ENCODE data around the gene FKBP1A.

The FKBP1A gene

GRCh38 chr20:1362484-1362883 is 30.4 kb downstream of the FKBP1A start:
- DNase-seq = no peak

GRCh38 chr20:1360094-1360846 is 32.6 kb downstream of the FKBP1A start:
- DNase-seq = no peak

GRCh38 chr20:1357921-1358671 is 34.8 kb downstream of the FKBP1A start:
- no peak for DNase-seq

- no peak for DNase-seq
These were observed 38.9 kb downstream of the FKBP1A start for GRCh38 chr20:1353956-1354355.

- DNase-seq = no peak
These were observed 46.4 kb downstream of the FKBP1A start for GRCh38 chr20:1346315-1346969.

- DNase-seq = no peak
These were observed 47.1 kb downstream of the FKBP1A start for GRCh38 chr20:1345756-1346093.

GRCh38 chr20:1345030-1345755 is 47.7 kb downstream of the FKBP1A start:
- peak; percentile 8 for DNase-seq

- peak; percentile 6 for DNase-seq
These were observed 49.3 kb downstream of the FKBP1A start for GRCh38 chr20:1343446-1344124.

GRCh38 chr20:1341561-1342265 is 51.1 kb downstream of the FKBP1A start:
- peak; percentile 9 for DNase-seq

- DNase-seq = no peak
These were observed 54.1 kb downstream of the FKBP1A start for GRCh38 chr20:1338801-1339200.

GRCh38 chr20:1338096-1338495 is 54.8 kb downstream of the FKBP1A start:
- no peak for DNase-seq

- DNase-seq = no peak
These were observed 55.4 kb downstream of the FKBP1A start for GRCh38 chr20:1337441-1337840.

GRCh38 chr20:1336699-1337367 is 56.0 kb downstream of the FKBP1A start:
- DNase-seq = no peak

GRCh38 chr20:1335961-1336698 is 56.7 kb downstream of the FKBP1A start:
- no peak for DNase-seq

GRCh38 chr20:1334761-1335160 is 58.1 kb downstream of the FKBP1A start:
- DNase-seq = no peak

GRCh38 chr20:1334370-1334731 is 58.5 kb downstream of the FKBP1A start:
- DNase-seq = no peak

GRCh38 chr20:1333462-1334369 is 59.1 kb downstream of the FKBP1A start:
- DNase-seq = no peak

GRCh38 chr20:1332749-1333300 is 60.0 kb downstream of the FKBP1A start:
- no peak for DNase-seq

GRCh38 chr20:1331801-1332453 is 60.9 kb downstream of the FKBP1A start:
- DNase-seq = peak; percentile 11

Data from activated T-cell treated with anti-CD3 and anti-CD28 coated beads, Interleukin-2, amount 50 U/mL, for 1 hour (primary cell).